CD4-positive, alpha-beta T cell treated with Interleukin-21 for 1 hour (primary cell): ENCODE data around the gene POSTN.
"Not testable (repeated sequence)": the region's sequence is repeated elsewhere in the genome, so short reads cannot be mapped to it uniquely, and the experiment has no call there.

Experiments used
- DNase-seq: peaks from one replicate; pipeline ENCODE4 v3.0.0-alpha.2; 2020

POSTN gene

GRCh38 chr13:37594550-37594949, 4.0 kb downstream of the POSTN start:
- DNase-seq, result no peak

- DNase-seq, result not testable (repeated sequence)
Measured at GRCh38 chr13:37589381-37589780, 9.2 kb downstream of the POSTN start.

- no peak for DNase-seq
Measured at GRCh38 chr13:37587236-37587635, 11.3 kb downstream of the POSTN start.

- no peak for DNase-seq
Measured at GRCh38 chr13:37586164-37586563, 12.4 kb downstream of the POSTN start.

GRCh38 chr13:37585541-37585940, 13.0 kb downstream of the POSTN start:
- no peak for DNase-seq

- DNase-seq, result no peak
Measured at GRCh38 chr13:37576601-37577000, 22.0 kb downstream of the POSTN start.

GRCh38 chr13:37565425-37565824, 33.1 kb downstream of the POSTN start:
- DNase-seq, result no peak

- DNase-seq, result no peak
Measured at GRCh38 chr13:37561031-37561430, 37.5 kb downstream of the POSTN start.

- DNase-seq, result no peak
Measured at GRCh38 chr13:37560526-37560925, 38.0 kb downstream of the POSTN start.

- DNase-seq, result not testable (repeated sequence)
Measured at GRCh38 chr13:37558766-37559165, 39.8 kb downstream of the POSTN start.

GRCh38 chr13:37546087-37546486, 52.5 kb downstream of the POSTN start:
- DNase-seq, result no peak

GRCh38 chr13:37544995-37545394, 53.6 kb downstream of the POSTN start:
- no peak for DNase-seq

GRCh38 chr13:37539976-37540605, 58.5 kb downstream of the POSTN start:
- DNase-seq, result no peak

GRCh38 chr13:37539170-37539569, 59.4 kb downstream of the POSTN start:
- no peak for DNase-seq

- DNase-seq, result no peak
Measured at GRCh38 chr13:37535501-37535900, 63.1 kb downstream of the POSTN start.

GRCh38 chr13:37534676-37535075, 63.9 kb downstream of the POSTN start:
- no peak for DNase-seq

GRCh38 chr13:37534181-37534580, 64.4 kb downstream of the POSTN start:
- DNase-seq, result no peak

- no peak for DNase-seq
Measured at GRCh38 chr13:37531049-37531448, 67.5 kb downstream of the POSTN start.

GRCh38 chr13:37529751-37530385, 68.7 kb downstream of the POSTN start:
- DNase-seq, result no peak

GRCh38 chr13:37526710-37527473, 71.7 kb downstream of the POSTN start:
- no peak for DNase-seq

- DNase-seq, result no peak
Measured at GRCh38 chr13:37515226-37515625, 83.3 kb downstream of the POSTN start.
